ENCODE results near the gene POLD3.

GRCh38 chr11:74638869-74639268 lies 46.5 kb downstream of the POLD3 start:
- TF ChIP-seq TAF1 (IDR thresholded peaks at IDR 0.05; ENCODE audit: low read depth) (no peak), EZH2 (IDR thresholded peaks at IDR 0.05; ENCODE audit: borderline replicate concordance, insufficient read depth, low read length, poor library complexity, severe bottlenecking) (no peak), EP300 (conservative IDR thresholded peaks at IDR 0.05; ENCODE audit: poor library complexity, severe bottlenecking) (no peak), POLR2AphosphoS5 (IDR thresholded peaks at IDR 0.05) (no peak)
- TF ChIP-seq, protein P1, sequence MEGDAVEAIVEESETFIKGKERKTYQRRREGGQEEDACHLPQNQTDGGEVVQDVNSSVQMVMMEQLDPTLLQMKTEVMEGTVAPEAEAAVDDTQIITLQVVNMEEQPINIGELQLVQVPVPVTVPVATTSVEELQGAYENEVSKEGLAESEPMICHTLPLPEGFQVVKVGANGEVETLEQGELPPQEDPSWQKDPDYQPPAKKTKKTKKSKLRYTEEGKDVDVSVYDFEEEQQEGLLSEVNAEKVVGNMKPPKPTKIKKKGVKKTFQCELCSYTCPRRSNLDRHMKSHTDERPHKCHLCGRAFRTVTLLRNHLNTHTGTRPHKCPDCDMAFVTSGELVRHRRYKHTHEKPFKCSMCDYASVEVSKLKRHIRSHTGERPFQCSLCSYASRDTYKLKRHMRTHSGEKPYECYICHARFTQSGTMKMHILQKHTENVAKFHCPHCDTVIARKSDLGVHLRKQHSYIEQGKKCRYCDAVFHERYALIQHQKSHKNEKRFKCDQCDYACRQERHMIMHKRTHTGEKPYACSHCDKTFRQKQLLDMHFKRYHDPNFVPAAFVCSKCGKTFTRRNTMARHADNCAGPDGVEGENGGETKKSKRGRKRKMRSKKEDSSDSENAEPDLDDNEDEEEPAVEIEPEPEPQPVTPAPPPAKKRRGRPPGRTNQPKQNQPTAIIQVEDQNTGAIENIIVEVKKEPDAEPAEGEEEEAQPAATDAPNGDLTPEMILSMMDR (IDR thresholded peaks at IDR 0.05; ENCODE audit: poor library complexity, severe bottlenecking), result no peak
